CD4-positive, alpha-beta memory T cell (primary cell): ENCODE results near the gene GOLGA6D. TPM values are rescaled to one million over a fixed set of nuclear protein-coding genes. Genes with fewer than 3 reads are reported as not detected.
A peak's percentile ranks its signal among the peaks of the same experiment; 100 is the strongest.
"Not testable (repeated sequence)": the region's sequence is repeated elsewhere in the genome, so short reads cannot be mapped to it uniquely, and the experiment has no call there.

Experiments used
- CTCF ChIA-PET: fragments of 350-600 bp; sonication (Branson Sonifier 250); formaldehyde crosslinking; loops from one replicate; lab custom pipeline; 2021; ENCODE audit warnings: inconsistent platforms; ENCODE audit not compliant: partially characterized antibody; lab: Charles Lee
- POLR2A ChIA-PET: fragments of 350-600 bp; sonication (Branson Sonifier 250); formaldehyde crosslinking; loops from one replicate; lab custom pipeline; 2021; ENCODE audit not compliant: partially characterized antibody; lab: Charles Lee
- DNase-seq, 5 donors: peaks; one replicate each; pipeline versions ENCODE4 v3.0.0 to v3.0.0-alpha.2; 2020 to 2022; ENCODE audit warnings: mixed read lengths in 1 of 5
- H3K27ac ChIP-seq: one replicate; pipeline ENCODE4 v1.7.0; 2013; ENCODE audit warnings: low read depth, low read length
- H3K27me3 ChIP-seq: 2 replicates; pipeline ENCODE4 v1.7.0; 2013; ENCODE audit warnings: mild to moderate bottlenecking, low read length, moderate library complexity; ENCODE audit not compliant: insufficient read depth
- H3K36me3 ChIP-seq: 2 replicates; pipeline ENCODE4 v1.7.0; 2013; ENCODE audit warnings: mild to moderate bottlenecking, low read length, moderate library complexity; ENCODE audit not compliant: insufficient read depth
- H3K4me1 ChIP-seq: 2 replicates; pipeline ENCODE4 v1.7.0; 2013; ENCODE audit warnings: mild to moderate bottlenecking, low read length, moderate library complexity; ENCODE audit not compliant: insufficient read depth
- H3K4me3 ChIP-seq, 2 donors: one replicate each; pipeline ENCODE4 v1.7.0; 2013; ENCODE audit warnings: low read length in 2 of 2, mild to moderate bottlenecking in 1 of 2
- H3K9me3 ChIP-seq, 2 donors: one replicate each; pipeline ENCODE4 v1.7.0; 2013; ENCODE audit warnings: low read length in 2 of 2, control low read depth in 1 of 2; ENCODE audit not compliant: control insufficient read depth in 1 of 2
- H3K27ac Mint-ChIP-seq, 7 donors: one replicate each; pipeline ENCODE4 v1.8.0; 2020 to 2021; ENCODE audit warnings: mixed read lengths in 7 of 7, mild to moderate bottlenecking in 6 of 7, inconsistent platforms in 3 of 7, moderate library complexity in 3 of 7
- H3K27me3 Mint-ChIP-seq, 2 donors: one replicate each; pipeline ENCODE4 v1.8.0; 2020 to 2021; ENCODE audit warnings: mixed read lengths in 2 of 2
- H3K36me3 Mint-ChIP-seq, 2 donors: one replicate each; pipeline ENCODE4 v1.8.0; 2020 to 2021; ENCODE audit warnings: mixed read lengths in 2 of 2, inconsistent platforms in 1 of 2, mild to moderate bottlenecking in 1 of 2
- H3K4me1 Mint-ChIP-seq, 4 donors: one replicate each; pipeline ENCODE4 v1.8.0; 2020 to 2021; ENCODE audit warnings: mixed read lengths in 4 of 4, mild to moderate bottlenecking in 1 of 4
- H3K4me3 Mint-ChIP-seq, 8 donors: one replicate each; pipeline ENCODE4 v1.8.0; 2020 to 2021; ENCODE audit warnings: mixed read lengths in 8 of 8, mild to moderate bottlenecking in 7 of 8, moderate library complexity in 6 of 8, inconsistent platforms in 3 of 8
- H3K9me3 Mint-ChIP-seq, 8 donors: one replicate each; pipeline ENCODE4 v1.8.0; 2020 to 2021; ENCODE audit warnings: mixed read lengths in 8 of 8, mild to moderate bottlenecking in 5 of 8, inconsistent platforms in 3 of 8, moderate library complexity in 1 of 8
- intact Hi-C: fragments of 100-400 bp; cut with micrococcal nuclease; formaldehyde crosslinking; loops from one replicate; pipeline ENCODE4 v1.15.1; 2023
- polyA plus RNA-seq, 2 donors: library from polyadenylated mRNA; unstranded; fragments of 300-500 nt; fragmentation: Illumina TruSeq; gene quantifications; one replicate each; pipeline ENCODE4 v1.2.3, GENCODE V29; 2021
- total RNA-seq, 2 experiments: library from RNA; stranded (reverse); gene quantifications; one replicate each; pipeline ENCODE4 v1.2.3, GENCODE V29; 2021

GOLGA6D gene
- total and polyA plus RNA-seq, 4 experiments from 2014 or later = not detected

GRCh38 chr15:75335313-75335704, 52.7 kb downstream of the GOLGA6D start:
- intact Hi-C loops = no loop called here
- peaks cover 15% of the 10 kb centered on the region for H3K4me1 ChIP-seq
- Mint-ChIP-seq H3K4me1 (peaks cover 9 to 26% (median 18%) of the 10 kb centered on the region in 4 donors), H3K36me3 (peaks cover 5 to 12% of the 10 kb centered on the region in 2 donors), H3K4me3 (peak overlapping the region; percentile 90 to 93 (median 92)), H3K9me3 (no peaks in the 10 kb centered on the region), H3K27me3 (no peaks in the 10 kb centered on the region), H3K27ac (peak overlapping the region in 6 of 7 donors; percentile 81 to 92 (median 91))
- no peaks in the 10 kb centered on the region for H3K27me3 ChIP-seq
- ChIA-PET POLR2A (interaction anchor here (1.4 to 3.4 kb wide), 4 partner anchors 12 to 33 kb away, joined by 4 to 21 read pairs (median 8); partner anchors contain the start of genes MAN2C1 and NEIL1), CTCF (interaction anchor here (2.4 kb wide), 1 partner anchor 32 kb away, joined by 12 read pairs; the partner anchor contains the start of gene MAN2C1)
- peaks cover 5% of the 10 kb centered on the region for H3K36me3 ChIP-seq
- H3K27ac ChIP-seq = peak overlapping the region; percentile 27
- H3K4me3 ChIP-seq = peak overlapping the region; percentile 47 to 68
- no peak for DNase-seq
- no peaks in the 10 kb centered on the region for H3K9me3 ChIP-seq

- POLR2A ChIA-PET = interaction anchor here (1.8 to 3.4 kb wide), 3 partner anchors 11 to 32 kb away, joined by 4 to 21 read pairs (median 11); partner anchors contain the start of genes MAN2C1 and NEIL1
- Histone ChIP-seq H3K36me3 (peaks cover 5% of the 10 kb centered on the region), H3K4me1 (peaks cover 15% of the 10 kb centered on the region), H3K27ac (peak within 1 kb of the TSS; percentile 27), H3K9me3 (no peaks in the 10 kb centered on the region), H3K27me3 (no peaks in the 10 kb centered on the region), H3K4me3 (peak within 1 kb of the TSS; percentile 47 to 68)
- Mint-ChIP-seq H3K27ac (peak within 1 kb of the TSS; percentile 81 to 92 (median 91)), H3K36me3 (peaks cover 5 to 12% of the 10 kb centered on the region in 2 donors), H3K27me3 (no peaks in the 10 kb centered on the region), H3K4me1 (peaks cover 9 to 26% (median 18%) of the 10 kb centered on the region in 4 donors), H3K4me3 (peak within 1 kb of the TSS; percentile 90 to 93 (median 92)), H3K9me3 (no peaks in the 10 kb centered on the region)
- intact Hi-C loops = no loop called here
- CTCF ChIA-PET = interaction anchor here (1.2 to 2.4 kb wide), 2 partner anchors 10 to 32 kb away, joined by 4 to 12 read pairs; partner anchors contain the start of gene MAN2C1
- peak; percentile 58 to 71 (median 63) for DNase-seq
Measured at GRCh38 chr15:75335705-75336355, 53.2 kb downstream of the GOLGA6D start, which contains the start of gene COMMD4. COMMD4 (plus strand) TSS chr15:75336063; CDS start chr15:75336090, 27 bp downstream.

- Histone ChIP-seq H3K27me3 (no peaks in the 10 kb centered on the region), H3K9me3 (no peaks in the 10 kb centered on the region), H3K4me3 (no peak overlapping the region), H3K27ac (no peak overlapping the region), H3K36me3 (peaks cover 5% of the 10 kb centered on the region), H3K4me1 (peaks cover 15% of the 10 kb centered on the region)
- ChIA-PET POLR2A (interaction anchor here (1.3 to 2.0 kb wide), 2 partner anchors 9 to 30 kb away, joined by 4 to 6 read pairs; partner anchors contain the start of gene MAN2C1), CTCF (no interaction called here)
- H3K9me3 Mint-ChIP-seq = no peaks in the 10 kb centered on the region
- H3K4me1 Mint-ChIP-seq = peaks cover 9 to 26% (median 18%) of the 10 kb centered on the region in 4 donors
- H3K4me3 Mint-ChIP-seq = no peak overlapping the region
- no peaks in the 10 kb centered on the region for H3K27me3 Mint-ChIP-seq
- intact Hi-C loops = no loop called here
- peaks cover 5 to 18% of the 10 kb centered on the region in 2 donors for H3K36me3 Mint-ChIP-seq
- DNase-seq = no peak
- H3K27ac Mint-ChIP-seq = peak overlapping the region in 1 of 7 donors; percentile 4
Measured at GRCh38 chr15:75338661-75339240, 56.1 kb downstream of the GOLGA6D start.

GRCh38 chr15:75339531-75340240, 57.1 kb downstream of the GOLGA6D start:
- CTCF ChIA-PET = interaction anchor here (0.9 kb wide), 1 partner anchor 28 kb away, joined by 4 read pairs; no protein-coding TSS in a partner anchor
- no peaks in the 10 kb centered on the region for H3K27me3 ChIP-seq

GRCh38 chr15:75342221-75342620, 59.6 kb downstream of the GOLGA6D start:
- Mint-ChIP-seq H3K36me3 (peaks cover 5 to 18% of the 10 kb centered on the region in 2 donors), H3K27me3 (no peaks in the 10 kb centered on the region), H3K9me3 (peaks cover 0 to 1% (median 0%) of the 10 kb centered on the region in 8 donors), H3K27ac (no peak overlapping the region), H3K4me1 (peaks cover 6 to 15% (median 10%) of the 10 kb centered on the region in 4 donors), H3K4me3 (no peak overlapping the region)
- CTCF ChIA-PET = no interaction called here
- no peak for DNase-seq
- intact Hi-C loops = no loop called here
- Histone ChIP-seq H3K9me3 (no peaks in the 10 kb centered on the region), H3K4me3 (no peak overlapping the region), H3K4me1 (peaks cover 7% of the 10 kb centered on the region), H3K27me3 (no peaks in the 10 kb centered on the region), H3K36me3 (peaks cover 5% of the 10 kb centered on the region), H3K27ac (no peak overlapping the region)
- POLR2A ChIA-PET = interaction anchor here (2.1 kb wide), 1 partner anchor 26 kb away, joined by 5 read pairs; the partner anchor contains the start of gene MAN2C1

More at GRCh38 chr15:75339531-75340240, 57.1 kb downstream of the GOLGA6D start:
- no peak overlapping the region for H3K27ac Mint-ChIP-seq
- DNase-seq = no peak
- H3K4me1 ChIP-seq = peaks cover 15% of the 10 kb centered on the region
- intact Hi-C loops = no loop called here
- peak overlapping the region in 2 of 8 donors; percentile 15 to 39 for H3K4me3 Mint-ChIP-seq
- H3K4me1 Mint-ChIP-seq = peaks cover 9 to 26% (median 18%) of the 10 kb centered on the region in 4 donors
- H3K4me3 ChIP-seq = no peak overlapping the region
- POLR2A ChIA-PET = interaction anchor here (1.3 to 2.0 kb wide), 2 partner anchors 8 to 29 kb away, joined by 4 to 6 read pairs; partner anchors contain the start of gene MAN2C1
- H3K36me3 Mint-ChIP-seq = peaks cover 5 to 18% of the 10 kb centered on the region in 2 donors
- H3K9me3 Mint-ChIP-seq = no peaks in the 10 kb centered on the region
- H3K27me3 Mint-ChIP-seq = no peaks in the 10 kb centered on the region
- H3K27ac ChIP-seq = no peak overlapping the region
- peaks cover 5% of the 10 kb centered on the region for H3K36me3 ChIP-seq
- H3K9me3 ChIP-seq = no peaks in the 10 kb centered on the region

GRCh38 chr15:75343953-75344352, 61.3 kb downstream of the GOLGA6D start:
- H3K4me3 Mint-ChIP-seq, H3K4me3 ChIP-seq, DNase-seq, intact Hi-C loops, H3K9me3 ChIP-seq, H3K36me3 ChIP-seq, H3K27me3 ChIP-seq, H3K27ac ChIP-seq, CTCF ChIA-PET, H3K9me3 Mint-ChIP-seq, H3K27me3 Mint-ChIP-seq: not testable (repeated sequence)
- H3K4me1 ChIP-seq = peaks cover 16% of the 10 kb centered on the region
- peak overlapping the region in 1 of 7 donors; percentile 55 for H3K27ac Mint-ChIP-seq
- POLR2A ChIA-PET = interaction anchor here (2.1 kb wide), 1 partner anchor 24 kb away, joined by 5 read pairs; the partner anchor contains the start of gene MAN2C1
- H3K36me3 Mint-ChIP-seq = peaks cover 5 to 19% of the 10 kb centered on the region in 2 donors
- peaks cover 6 to 17% (median 11%) of the 10 kb centered on the region in 4 donors for H3K4me1 Mint-ChIP-seq
